Fibroblast of gingiva (primary cell): ENCODE data around the gene TAF9.
"Not testable (repeated sequence)": the region's sequence is repeated elsewhere in the genome, so short reads cannot be mapped to it uniquely, and the experiment has no call there.

Source experiments
- DNase-seq: peaks from one replicate; pipeline ENCODE4 v3.0.0-alpha.2; 2011; ENCODE audit warnings: low read depth

Gene TAF9, protein sequence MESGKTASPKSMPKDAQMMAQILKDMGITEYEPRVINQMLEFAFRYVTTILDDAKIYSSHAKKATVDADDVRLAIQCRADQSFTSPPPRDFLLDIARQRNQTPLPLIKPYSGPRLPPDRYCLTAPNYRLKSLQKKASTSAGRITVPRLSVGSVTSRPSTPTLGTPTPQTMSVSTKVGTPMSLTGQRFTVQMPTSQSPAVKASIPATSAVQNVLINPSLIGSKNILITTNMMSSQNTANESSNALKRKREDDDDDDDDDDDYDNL

GRCh38 chr5:69369340-69370121 lies at the start of gene TAF9, which contains the start of the genes AK6 and RAD17:
TSS of gene TAF9 (minus strand) at chr5:69369520. CDS start at chr5:69365737, 3,783 bp downstream.
TSS of gene AK6 (minus strand) at chr5:69369520. CDS start at chr5:69369490, 30 bp downstream.
TSS of gene RAD17 (plus strand) at chr5:69369818. CDS start at chr5:69372209, 2,391 bp downstream.
- DNase-seq: peak; percentile 91

- no peak for DNase-seq
Measured at GRCh38 chr5:69418554-69418953, 49.2 kb upstream of the TAF9 start.

DNA sequence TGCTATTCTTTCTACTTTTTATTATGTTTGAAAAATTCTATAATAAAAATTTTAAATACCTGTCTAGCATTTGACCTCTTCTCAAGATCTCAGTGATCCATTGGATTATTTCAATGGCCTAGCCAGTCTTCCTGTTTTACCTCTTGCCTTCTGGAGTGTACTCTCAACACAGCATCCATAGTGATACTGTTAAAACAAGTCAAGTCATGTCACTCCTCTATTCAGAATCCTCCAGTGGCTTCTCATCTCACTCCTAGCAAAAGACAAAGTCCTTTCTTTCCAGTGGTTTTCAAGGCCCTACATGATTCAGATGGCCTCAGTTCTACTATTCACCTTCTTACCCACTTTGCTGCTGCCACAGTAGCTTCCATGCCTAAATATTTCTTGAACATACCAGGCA lies 47.4 kb upstream of the TAF9 start:
- no peak for DNase-seq

DNA sequence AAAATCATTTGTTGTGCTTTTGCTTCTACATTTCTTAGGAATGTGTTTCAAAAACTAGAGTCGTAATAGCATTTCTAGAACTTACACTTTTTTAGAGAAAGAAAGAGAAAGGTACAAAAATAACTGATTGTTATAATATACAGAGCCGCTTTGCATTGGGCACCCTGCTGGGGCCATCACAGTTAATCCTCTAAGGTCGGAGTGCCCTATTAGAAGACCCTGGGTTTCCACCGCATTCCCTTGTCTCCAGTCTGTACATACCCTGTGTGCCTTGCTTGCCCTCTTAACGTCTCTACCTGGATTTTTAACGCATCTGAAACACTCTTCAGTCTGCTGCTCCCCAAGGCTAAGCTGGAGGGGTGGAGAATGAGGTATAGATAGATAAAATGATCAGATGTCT lies 46.9 kb upstream of the TAF9 start:
- DNase-seq: no peak

GRCh38 chr5:69415584-69415958 lies 46.3 kb upstream of the TAF9 start:
- no peak for DNase-seq

- peak; percentile 63 for DNase-seq
Measured at GRCh38 chr5:69414885-69415583, 45.7 kb upstream of the TAF9 start, which contains the start of gene MARVELD2. TSS of gene MARVELD2 (plus strand) at chr5:69415116. CDS start at chr5:69419386, 4,270 bp downstream.

- DNase-seq: no peak
Measured at GRCh38 chr5:69404659-69405330, 35.5 kb upstream of the TAF9 start.

DNA sequence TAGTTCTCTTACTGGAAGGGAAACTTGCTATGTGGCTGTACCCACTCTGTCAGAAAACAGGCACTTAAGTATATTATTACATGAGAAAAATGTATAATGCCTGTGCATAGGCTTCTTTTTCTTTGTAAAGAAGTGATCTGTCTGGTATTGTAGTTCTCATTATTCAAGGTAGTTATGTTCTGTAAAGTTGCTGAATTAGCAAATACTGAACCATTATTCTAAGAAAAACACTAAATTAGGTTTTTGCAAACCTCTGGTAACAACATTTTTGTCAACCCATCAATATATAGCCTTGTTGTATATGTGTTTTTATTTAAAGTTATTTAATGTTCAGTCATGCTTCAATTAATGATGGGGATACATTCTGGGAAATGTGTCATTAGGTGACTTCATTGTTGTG lies 9.1 kb upstream of the TAF9 start:
- DNase-seq: no peak

DNA sequence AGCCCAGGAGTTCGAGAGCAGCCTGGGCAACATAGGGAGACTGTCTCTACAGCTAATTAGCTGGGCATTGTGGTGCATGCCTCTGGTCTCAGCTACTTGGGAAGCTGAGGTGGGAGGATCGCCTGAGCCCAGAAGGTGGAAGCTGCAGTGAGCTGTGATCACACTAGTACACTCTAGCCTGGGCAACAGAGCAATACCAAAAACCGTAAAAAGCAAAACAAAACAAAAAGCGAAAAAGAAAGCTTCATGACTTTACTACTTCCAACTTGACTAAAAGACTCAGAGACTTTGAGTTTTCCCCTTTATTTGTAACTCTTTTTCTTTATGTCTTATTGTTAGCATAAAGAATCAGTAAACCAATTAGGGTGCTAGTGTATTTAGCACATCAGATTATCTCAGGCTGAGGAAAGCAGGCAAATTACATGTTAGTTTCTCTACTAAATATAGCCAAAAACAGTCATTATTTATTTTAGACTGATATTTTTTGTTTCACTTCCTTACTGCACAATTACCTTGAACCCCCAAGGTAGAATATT lies 5.7 kb upstream of the TAF9 start:
- no peak for DNase-seq

GRCh38 chr5:69372394-69372793 lies 3.1 kb upstream of the TAF9 start:
- DNase-seq: no peak

GRCh38 chr5:69370335-69370734 lies 1.0 kb upstream of the TAF9 start:
- not testable (repeated sequence) for DNase-seq

DNA sequence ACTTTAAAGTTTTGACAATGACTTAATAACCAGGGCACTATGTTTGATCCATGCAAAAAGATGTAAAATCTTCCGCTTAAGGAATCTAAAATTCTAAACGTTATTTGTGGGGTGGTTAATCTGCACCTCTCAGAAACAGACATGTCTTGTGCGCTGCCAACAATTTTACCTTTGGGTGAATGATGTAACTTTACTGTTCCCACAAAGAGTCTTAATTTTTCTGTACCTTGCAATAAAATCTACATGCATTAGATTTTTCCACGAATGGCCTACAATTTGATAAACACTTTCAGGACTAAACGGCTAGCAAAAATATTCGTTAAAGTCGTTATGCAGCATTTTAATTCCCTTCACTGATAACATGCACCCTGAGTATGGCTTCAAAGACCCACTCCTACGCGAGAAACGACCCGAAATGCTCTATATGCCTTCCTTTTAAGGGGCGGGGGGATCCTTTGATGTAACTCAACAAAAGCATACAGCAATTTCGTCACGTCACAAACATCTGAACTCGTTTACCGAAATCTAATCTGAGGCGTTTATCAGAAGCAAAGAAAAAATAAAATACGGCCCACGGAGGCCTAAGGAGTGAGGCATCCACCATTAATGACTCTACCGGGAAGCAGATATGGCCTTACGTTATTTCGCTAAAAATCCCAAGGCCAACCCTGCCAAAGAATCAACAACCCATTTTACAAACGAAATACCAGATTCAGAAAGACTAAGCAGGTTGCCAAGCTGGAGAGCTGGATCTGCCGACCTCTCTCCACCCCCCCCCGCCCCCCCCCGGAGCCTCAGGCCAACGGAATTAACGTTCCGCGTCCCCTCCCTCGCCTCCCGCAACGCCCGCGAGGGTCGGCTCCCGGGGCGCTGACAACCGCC lies 621 bp downstream of the TAF9 start:
- DNase-seq: no peak

- no peak for DNase-seq
Measured at GRCh38 chr5:69367697-69368279, 1.5 kb downstream of the TAF9 start.

DNA sequence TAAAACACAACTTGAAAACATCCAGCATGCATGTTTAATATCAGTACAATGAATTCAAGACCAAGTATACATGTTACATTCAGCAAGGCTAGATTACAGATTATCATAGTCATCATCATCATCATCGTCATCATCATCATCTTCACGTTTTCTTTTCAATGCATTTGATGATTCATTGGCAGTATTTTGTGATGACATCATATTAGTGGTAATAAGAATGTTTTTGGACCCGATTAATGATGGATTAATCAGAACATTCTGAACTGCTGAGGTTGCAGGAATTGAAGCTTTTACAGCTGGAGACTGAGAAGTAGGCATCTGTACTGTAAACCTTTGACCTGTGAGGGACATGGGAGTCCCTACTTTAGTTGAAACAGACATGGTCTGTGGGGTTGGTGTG lies 4.5 kb downstream of the TAF9 start:
- DNase-seq: no peak

GRCh38 chr5:69364414-69364813 lies 4.9 kb downstream of the TAF9 start:
- DNase-seq: peak; percentile 10

GRCh38 chr5:69360442-69360841 lies 8.9 kb downstream of the TAF9 start:
- DNase-seq: no peak

DNA sequence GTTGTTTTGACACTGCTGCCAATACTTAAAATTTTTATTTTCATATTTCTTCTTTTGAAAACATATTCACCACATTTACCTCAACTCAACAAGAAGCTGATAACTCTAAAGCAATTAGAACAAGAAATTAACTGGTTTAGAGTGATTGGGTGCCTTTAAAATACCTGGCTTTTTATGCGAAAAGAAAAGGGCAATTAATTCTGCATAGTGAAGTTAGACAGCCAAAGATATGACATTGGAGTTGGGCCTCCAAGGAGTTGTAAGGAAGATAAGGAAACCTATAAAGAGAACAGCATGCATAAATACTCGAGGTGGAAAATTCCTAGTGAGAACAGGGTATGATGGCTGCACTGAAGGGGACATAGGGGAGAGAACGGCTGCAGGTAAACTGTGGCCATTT lies 9.6 kb downstream of the TAF9 start:
- DNase-seq: no peak

- no peak for DNase-seq
Measured at GRCh38 chr5:69350664-69351063, 18.7 kb downstream of the TAF9 start.

GRCh38 chr5:69343083-69343482 lies 26.2 kb downstream of the TAF9 start:
- DNase-seq: no peak

DNA sequence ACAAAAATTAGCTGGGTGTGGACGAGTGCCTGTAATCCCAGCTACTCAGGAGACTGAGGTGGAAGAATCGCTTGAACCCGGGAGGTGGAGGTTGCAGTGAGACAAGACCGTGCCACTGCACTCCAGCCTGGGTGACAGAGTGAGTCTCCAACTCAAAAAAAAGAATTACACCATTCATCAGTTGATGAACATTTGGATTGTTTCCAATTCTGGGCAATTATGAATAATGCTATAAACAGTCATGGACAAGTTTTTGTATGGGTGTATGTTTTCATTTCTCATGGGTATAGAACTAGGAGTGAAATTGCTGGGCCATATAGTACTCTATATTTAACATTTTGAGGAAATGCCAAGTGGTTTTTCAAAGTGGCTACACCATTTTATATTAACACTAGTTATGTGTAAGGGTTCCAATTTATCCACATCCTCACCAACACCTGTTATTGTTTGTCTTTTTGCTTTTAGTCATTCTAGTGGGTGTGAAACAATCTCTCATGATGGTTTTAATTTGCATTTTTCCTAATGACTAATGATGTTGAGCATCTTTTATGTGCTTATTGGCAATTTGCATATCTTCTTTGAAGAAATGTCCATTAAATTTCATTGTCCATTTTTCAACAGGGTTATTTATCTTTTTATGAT lies 27.7 kb downstream of the TAF9 start:
- DNase-seq: no peak
